ENCODE results near the gene DPYD. TPM values are rescaled to one million over a fixed set of nuclear protein-coding genes. Genes with fewer than 3 reads are reported as not detected.

The DPYD gene
- total RNA-seq, 1 donor from 2014 or later: 9.2 TPM

DNA sequence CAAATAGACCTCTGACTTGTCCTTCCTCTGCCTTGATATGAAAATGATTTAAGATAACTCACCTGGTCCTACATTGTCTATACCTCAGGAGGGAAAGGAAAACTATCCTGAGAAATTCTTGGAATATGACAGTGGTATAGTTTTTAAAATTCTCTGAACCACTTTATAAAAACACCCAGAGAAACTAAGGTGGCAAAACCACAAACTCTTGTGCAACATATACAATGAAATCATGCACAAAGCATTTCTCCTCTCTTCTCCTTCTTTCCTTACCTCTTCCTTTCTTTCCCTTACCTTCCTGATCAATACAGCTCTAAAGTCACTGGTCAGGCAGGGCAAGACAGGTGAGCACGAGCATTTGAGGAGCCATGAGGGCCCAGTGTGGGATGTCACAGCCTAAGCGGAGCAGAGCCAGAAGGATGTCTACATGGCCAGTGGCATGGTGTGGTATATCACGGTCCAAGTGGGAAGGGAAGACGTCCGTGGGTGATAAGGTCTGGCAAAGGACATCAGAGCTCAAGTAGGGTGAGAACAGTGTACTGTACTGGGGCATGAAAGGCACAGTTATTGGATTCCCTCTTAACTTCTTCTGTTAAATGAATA is 543.3 kb downstream of the DPYD start:
- H3K4me3 ChIP-seq: no peak overlapping the region
- H3K4me1 ChIP-seq: no peaks in the 10 kb centered on the region
- intact Hi-C loops (cut with micrococcal nuclease): no loop called here
- no peaks in the 10 kb centered on the region for H3K9me3 ChIP-seq (replicated peaks)
- DNase-seq: no peak
- TF ChIP-seq, protein P1, sequence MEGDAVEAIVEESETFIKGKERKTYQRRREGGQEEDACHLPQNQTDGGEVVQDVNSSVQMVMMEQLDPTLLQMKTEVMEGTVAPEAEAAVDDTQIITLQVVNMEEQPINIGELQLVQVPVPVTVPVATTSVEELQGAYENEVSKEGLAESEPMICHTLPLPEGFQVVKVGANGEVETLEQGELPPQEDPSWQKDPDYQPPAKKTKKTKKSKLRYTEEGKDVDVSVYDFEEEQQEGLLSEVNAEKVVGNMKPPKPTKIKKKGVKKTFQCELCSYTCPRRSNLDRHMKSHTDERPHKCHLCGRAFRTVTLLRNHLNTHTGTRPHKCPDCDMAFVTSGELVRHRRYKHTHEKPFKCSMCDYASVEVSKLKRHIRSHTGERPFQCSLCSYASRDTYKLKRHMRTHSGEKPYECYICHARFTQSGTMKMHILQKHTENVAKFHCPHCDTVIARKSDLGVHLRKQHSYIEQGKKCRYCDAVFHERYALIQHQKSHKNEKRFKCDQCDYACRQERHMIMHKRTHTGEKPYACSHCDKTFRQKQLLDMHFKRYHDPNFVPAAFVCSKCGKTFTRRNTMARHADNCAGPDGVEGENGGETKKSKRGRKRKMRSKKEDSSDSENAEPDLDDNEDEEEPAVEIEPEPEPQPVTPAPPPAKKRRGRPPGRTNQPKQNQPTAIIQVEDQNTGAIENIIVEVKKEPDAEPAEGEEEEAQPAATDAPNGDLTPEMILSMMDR (IDR thresholded peaks at IDR 0.05; ENCODE audit: borderline replicate concordance): no peak
- H3K36me3 ChIP-seq: no peaks in the 10 kb centered on the region
- no peaks in the 10 kb centered on the region for H3K27me3 ChIP-seq (ENCODE audit: low read depth)
- no peak overlapping the region for H3K27ac ChIP-seq (replicated peaks)

- Histone ChIP-seq H3K27me3 (ENCODE audit: low read depth) (no peaks in the 10 kb centered on the region), H3K4me1 (no peaks in the 10 kb centered on the region), H3K4me3 (no peak overlapping the region), H3K27ac (replicated peaks) (no peak overlapping the region), H3K36me3 (no peaks in the 10 kb centered on the region), H3K9me3 (replicated peaks) (no peaks in the 10 kb centered on the region)
- TF ChIP-seq, protein P1 (IDR thresholded peaks at IDR 0.05; ENCODE audit: borderline replicate concordance): no peak
- intact Hi-C loops (cut with micrococcal nuclease): no loop called here
- no peak for DNase-seq
These were observed 547.8 kb downstream of the DPYD start for GRCh38 chr1:97373000-97373399.

DNA sequence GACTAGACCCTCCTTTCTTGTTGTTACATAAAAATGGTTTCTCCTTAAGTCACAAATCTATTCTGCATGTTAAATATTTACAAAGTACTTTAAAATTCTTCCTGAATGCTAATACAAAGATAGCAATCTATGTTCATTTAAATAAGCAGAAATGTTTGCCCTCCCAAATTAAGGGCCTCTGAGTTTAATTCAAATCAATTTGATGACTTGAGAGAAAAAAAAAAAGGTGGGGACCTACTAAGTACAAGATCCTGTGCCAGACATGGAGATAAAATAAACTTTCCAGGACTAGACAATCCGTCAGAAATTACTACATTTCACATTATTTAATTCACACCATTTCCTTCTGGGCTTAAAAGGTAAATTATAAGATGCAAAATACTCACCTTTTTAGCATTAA is 548.3 kb downstream of the DPYD start:
- Histone ChIP-seq H3K4me1 (no peaks in the 10 kb centered on the region), H3K9me3 (replicated peaks) (no peaks in the 10 kb centered on the region), H3K4me3 (no peak overlapping the region), H3K36me3 (no peaks in the 10 kb centered on the region), H3K27me3 (ENCODE audit: low read depth) (no peaks in the 10 kb centered on the region), H3K27ac (replicated peaks) (no peak overlapping the region)
- TF ChIP-seq, protein P1 (IDR thresholded peaks at IDR 0.05; ENCODE audit: borderline replicate concordance): no peak
- intact Hi-C loops (cut with micrococcal nuclease): no loop called here
- no peak for DNase-seq

DNA sequence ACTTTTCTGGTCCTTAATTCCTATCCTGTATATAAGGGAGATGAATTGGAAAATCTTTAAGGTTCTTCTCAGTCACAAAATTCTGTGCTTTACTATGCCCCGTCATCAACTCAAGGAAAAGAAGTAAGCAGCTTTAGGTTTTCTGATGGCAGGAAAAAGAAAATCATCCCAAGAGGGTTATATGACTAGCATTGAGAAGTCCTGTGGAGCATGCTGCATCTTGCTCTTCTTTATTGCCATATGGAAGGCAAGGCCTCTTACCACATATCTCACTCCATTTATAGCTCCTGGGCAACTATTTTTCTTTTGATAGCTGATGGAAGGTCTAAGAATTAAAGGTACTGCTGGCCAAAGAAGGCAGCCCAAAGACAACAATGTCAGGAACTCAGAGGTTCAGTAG is 552.5 kb downstream of the DPYD start:
- intact Hi-C loops (cut with micrococcal nuclease): no loop called here
- no peaks in the 10 kb centered on the region for H3K36me3 ChIP-seq
- H3K9me3 ChIP-seq (replicated peaks): no peaks in the 10 kb centered on the region
- TF ChIP-seq, protein P1 (IDR thresholded peaks at IDR 0.05; ENCODE audit: borderline replicate concordance): no peak
- no peak overlapping the region for H3K27ac ChIP-seq (replicated peaks)
- H3K4me3 ChIP-seq: no peak overlapping the region
- no peaks in the 10 kb centered on the region for H3K4me1 ChIP-seq
- DNase-seq: no peak
- no peaks in the 10 kb centered on the region for H3K27me3 ChIP-seq (ENCODE audit: low read depth)

- DNase-seq: no peak
- no peak overlapping the region for H3K4me3 ChIP-seq
- H3K4me1 ChIP-seq: no peaks in the 10 kb centered on the region
- TF ChIP-seq, protein P1 (IDR thresholded peaks at IDR 0.05; ENCODE audit: borderline replicate concordance): no peak
- intact Hi-C loops (cut with micrococcal nuclease): no loop called here
- H3K27ac ChIP-seq (replicated peaks): no peak overlapping the region
- H3K27me3 ChIP-seq (ENCODE audit: low read depth): no peaks in the 10 kb centered on the region
- no peaks in the 10 kb centered on the region for H3K9me3 ChIP-seq (replicated peaks)
- H3K36me3 ChIP-seq: no peaks in the 10 kb centered on the region
These were observed 553.9 kb downstream of the DPYD start for GRCh38 chr1:97366984-97367383.
